HEK293 (cell line): ENCODE data around the gene UTP11.

Experiments used
- CTCF ChIA-PET: fragments of 350-600 bp; formaldehyde crosslinking; extraction: SDS; loops from one replicate; lab custom pipeline; 2021; ENCODE audit warnings: antibody characterized with exemption; lab: Yijun Ruan, JAX
- POLR2A ChIA-PET: fragments of 300-600 bp; formaldehyde crosslinking; extraction: SDS; loops from one replicate; lab custom pipeline; 2020; ENCODE audit warnings: antibody characterized with exemption, inconsistent platforms; lab: Yijun Ruan, JAX
- H3K27ac ChIP-seq: fragments of 200-500 bp; sonication (Bioruptor generic); 2 replicates; pipeline ENCODE4 v1.5.1; 2014; ENCODE audit warnings: low read depth, low read length, control low read depth, inconsistent platforms; ENCODE audit errors: extremely low read depth
- H3K36me3 ChIP-seq, 2 experiments: fragments of 200-500 bp in 1 of 2; sonication (Bioruptor generic) in 1 of 2; 1 replicate in 1 of 2; 2 replicates in 1 of 2; pipeline ENCODE4 v1.5.1; 2014 to 2017; ENCODE audit warnings: inconsistent platforms in 2 of 2, low read length in 2 of 2; ENCODE audit not compliant: control insufficient read depth in 2 of 2, insufficient read depth in 1 of 2
- H3K4me1 ChIP-seq: fragments of 200-500 bp; sonication (Bioruptor generic); 2 replicates; pipeline ENCODE4 v1.5.1; 2014; ENCODE audit warnings: mild to moderate bottlenecking, low read length, inconsistent platforms; ENCODE audit not compliant: control insufficient read depth, insufficient read depth
- H3K4me3 ChIP-seq: 2 replicates; pipeline ENCODE4 v1.5.1; 2011; ENCODE audit warnings: low read depth, mild to moderate bottlenecking, control low read depth, low read length, moderate library complexity
- H3K9me3 ChIP-seq: fragments of 200-500 bp; sonication (Bioruptor generic); 2 replicates; pipeline ENCODE4 v1.5.1; 2014; ENCODE audit warnings: low read depth, low read length, inconsistent platforms; ENCODE audit not compliant: control insufficient read depth, insufficient read depth
- BCL11A ChIP-seq: fragments of 450-650 bp; formaldehyde crosslinking; IDR thresholded peaks from 2 replicates; pipeline ENCODE4 v1.5.1; 2016; ENCODE audit warnings: low read depth, missing biosample characterization, missing genetic modification characterization
- GLIS2 ChIP-seq: fragments of 450-650 bp; formaldehyde crosslinking; IDR thresholded peaks from 2 replicates; pipeline ENCODE4 v1.5.1; 2016; ENCODE audit warnings: missing biosample characterization, missing genetic modification characterization
- HIC1 ChIP-seq: fragments of 450-650 bp; formaldehyde crosslinking; IDR thresholded peaks from 2 replicates; pipeline ENCODE4 v1.5.1; 2016; ENCODE audit warnings: missing biosample characterization, missing genetic modification characterization
- INSM2 ChIP-seq: fragments of 450-650 bp; formaldehyde crosslinking; IDR thresholded peaks from 2 replicates; pipeline ENCODE4 v1.5.1; 2016; ENCODE audit warnings: missing biosample characterization, missing genetic modification characterization
- PATZ1 ChIP-seq: fragments of 450-650 bp; formaldehyde crosslinking; IDR thresholded peaks from 2 replicates; pipeline ENCODE4 v1.5.1; 2016; ENCODE audit warnings: missing biosample characterization, missing genetic modification characterization
- PRDM10 ChIP-seq: fragments of 450-650 bp; formaldehyde crosslinking; IDR thresholded peaks from 2 replicates; pipeline ENCODE4 v1.5.1; 2016; ENCODE audit warnings: missing biosample characterization, missing genetic modification characterization
- ZBTB17 ChIP-seq: fragments of 450-650 bp; formaldehyde crosslinking; IDR thresholded peaks from 2 replicates; pipeline ENCODE4 v1.5.1; 2016; ENCODE audit warnings: missing biosample characterization, missing genetic modification characterization
- ZBTB48 ChIP-seq: fragments of 450-650 bp; formaldehyde crosslinking; IDR thresholded peaks from 2 replicates; pipeline ENCODE4 v1.5.1; 2016; ENCODE audit warnings: missing biosample characterization, missing genetic modification characterization
- ZBTB7A ChIP-seq: fragments of 450-650 bp; formaldehyde crosslinking; IDR thresholded peaks from 2 replicates; pipeline ENCODE4 v1.5.1; 2016; ENCODE audit warnings: low read depth, missing biosample characterization, missing genetic modification characterization
- ZBTB8A ChIP-seq: fragments of 450-650 bp; formaldehyde crosslinking; IDR thresholded peaks from 2 replicates; pipeline ENCODE4 v1.5.1; 2016; ENCODE audit warnings: missing biosample characterization, missing genetic modification characterization
- ZNF155 ChIP-seq: fragments of 450-650 bp; formaldehyde crosslinking; IDR thresholded peaks from 2 replicates; pipeline ENCODE4 v1.5.1; 2016; ENCODE audit warnings: missing biosample characterization, missing genetic modification characterization
- ZNF19 ChIP-seq: fragments of 450-650 bp; formaldehyde crosslinking; IDR thresholded peaks from 2 replicates; pipeline ENCODE4; 2016; ENCODE audit warnings: missing biosample characterization, missing genetic modification characterization, low read depth
- ZNF2 ChIP-seq: fragments of 450-650 bp; formaldehyde crosslinking; IDR thresholded peaks from 2 replicates; pipeline ENCODE4 v1.5.1; 2016; ENCODE audit warnings: missing biosample characterization, missing genetic modification characterization
- ZNF26 ChIP-seq: fragments of 450-650 bp; formaldehyde crosslinking; IDR thresholded peaks from 2 replicates; pipeline ENCODE4 v1.5.1; 2016; ENCODE audit warnings: missing biosample characterization, missing genetic modification characterization
- ZNF335 ChIP-seq: fragments of 450-650 bp; formaldehyde crosslinking; conservative IDR thresholded peaks from 2 replicates; pipeline ENCODE4 v1.5.1; 2016; ENCODE audit warnings: missing biosample characterization, missing genetic modification characterization
- ZNF530 ChIP-seq: fragments of 450-650 bp; formaldehyde crosslinking; IDR thresholded peaks from 2 replicates; pipeline ENCODE4 v1.5.1; 2016; ENCODE audit warnings: low read depth, missing biosample characterization, missing genetic modification characterization
- ZNF629 ChIP-seq: fragments of 450-650 bp; formaldehyde crosslinking; IDR thresholded peaks from 2 replicates; pipeline ENCODE4 v1.5.1; 2017; ENCODE audit warnings: missing biosample characterization, missing genetic modification characterization
- ZSCAN16 ChIP-seq: fragments of 450-650 bp; formaldehyde crosslinking; IDR thresholded peaks from 2 replicates; pipeline ENCODE4 v1.5.1; 2016; ENCODE audit warnings: missing biosample characterization, missing genetic modification characterization

UTP11 gene

GRCh38 chr1:38003261-38004250 lies 9.0 kb upstream of the UTP11 start:
- 0 out of 2 replicates have a peak, but pooled peaks have one; percentile 8 for TF ChIP-seq BCL11A (tag by site-specific recombination)
- TF ChIP-seq ZBTB17 (tag by site-specific recombination): peak; percentile 21
- peak; percentile 52; the same call in 1 of the 2 replicates for TF ChIP-seq HIC1 (tag by site-specific recombination)
- no peak for TF ChIP-seq ZNF530 (tag by site-specific recombination)
- TF ChIP-seq ZBTB48: 0 out of 2 replicates have a peak, but pooled peaks have one; percentile 15
- TF ChIP-seq GLIS2 (tag by site-specific recombination): 0 out of 2 replicates have a peak, but pooled peaks have one; percentile 23
- H3K27ac ChIP-seq: no peak overlapping the region
- POLR2A ChIA-PET: interaction anchor here (6.3 kb wide), 1 partner anchor 9 kb away, joined by 44 read pairs; the partner anchor contains the start of gene UTP11
- H3K36me3 ChIP-seq: peaks cover 0 to 8% of the 10 kb centered on the region in 2 experiments; a peak in 1 of 3 replicates
- H3K4me3 ChIP-seq: peak overlapping the region; percentile 49
- no peaks in the 10 kb centered on the region for H3K9me3 ChIP-seq
- peaks cover 24% of the 10 kb centered on the region for H3K4me1 ChIP-seq
- CTCF ChIA-PET: interaction anchor here (0.8 to 0.9 kb wide), 3 partner anchors 14 to 26 kb away, joined by 3 to 6 read pairs (median 5); partner anchors contain the start of gene SF3A3

- ChIA-PET CTCF (interaction anchor here (0.8 kb wide), 1 partner anchor 15 kb away, joined by 6 read pairs; the partner anchor contains the start of gene SF3A3), POLR2A (interaction anchor here (0.6 to 6.3 kb wide), 2 partner anchors 8 to 916 kb away, joined by 8 to 44 read pairs; partner anchors contain the start of gene UTP11)
- Histone ChIP-seq H3K36me3 (no peaks in the 10 kb centered on the region), H3K27ac (peak overlapping the region; percentile 32; the same call in 1 of the 2 replicates), H3K9me3 (no peaks in the 10 kb centered on the region), H3K4me3 (peak overlapping the region; percentile 49), H3K4me1 (peaks cover 24% of the 10 kb centered on the region)
- TF ChIP-seq INSM2 (tag by site-specific recombination) (no peak), ZBTB8A (tag by site-specific recombination) (peak; percentile 51), ZSCAN16 (tag by site-specific recombination) (no peak), PRDM10 (tag by site-specific recombination) (peak; percentile 94), ZNF2 (tag by site-specific recombination) (0 out of 2 replicates have a peak, but pooled peaks have one; percentile 21), ZNF26 (tag by site-specific recombination) (no peak), ZNF155 (no peak), ZNF335 (tag by site-specific recombination) (peak; percentile 67), BCL11A (tag by site-specific recombination) (no peak), ZBTB7A (tag by site-specific recombination) (0 out of 2 replicates have a peak, but pooled peaks have one; percentile 15), ZNF629 (no peak), ZNF19 (tag by site-specific recombination) (no peak), PATZ1 (tag by site-specific recombination) (peak; percentile 54; the same call in 1 of the 2 replicates)
These were observed 8.0 kb upstream of the UTP11 start for GRCh38 chr1:38004284-38005108.
